ENCODE results near the gene ACO2.

ACO2 gene

GRCh38 chr22:41504397-41504796 is 35.5 kb downstream of the ACO2 start:
- TF ChIP-seq Cebpa-rat (IDR thresholded peaks at IDR 0.05): no peak
- Histone ChIP-seq H3K4me1 (peaks cover 56% of the 10 kb centered on the region), H3K4me2 (peak overlapping the region; percentile 81), H3K36me3 (peaks cover 88% of the 10 kb centered on the region), H3K9ac (peak overlapping the region; percentile 52), H3K27me3 (no peaks in the 10 kb centered on the region), H4K20me1 (peaks cover 63% of the 10 kb centered on the region), H3K27ac (no peak overlapping the region), H3K9me3 (no peaks in the 10 kb centered on the region), H3K4me3 (no peak overlapping the region)

GRCh38 chr22:41504816-41505215 is 35.9 kb downstream of the ACO2 start:
- H3K4me2 ChIP-seq: peak overlapping the region; percentile 81
- H3K9ac ChIP-seq: peak overlapping the region; percentile 52
- TF ChIP-seq Cebpa-rat (IDR thresholded peaks at IDR 0.05): no peak
- H3K4me3 ChIP-seq: no peak overlapping the region
- H3K27ac ChIP-seq: no peak overlapping the region
- peaks cover 51% of the 10 kb centered on the region for H3K4me1 ChIP-seq
- H3K27me3 ChIP-seq: no peaks in the 10 kb centered on the region
- H3K36me3 ChIP-seq: peaks cover 88% of the 10 kb centered on the region
- peaks cover 59% of the 10 kb centered on the region for H4K20me1 ChIP-seq
- H3K9me3 ChIP-seq: no peaks in the 10 kb centered on the region

- H3K4me1 ChIP-seq: peaks cover 43% of the 10 kb centered on the region
- H3K36me3 ChIP-seq: peaks cover 90% of the 10 kb centered on the region
- H3K4me3 ChIP-seq: no peak overlapping the region
- H3K4me2 ChIP-seq: peak overlapping the region; percentile 81
- no peaks in the 10 kb centered on the region for H3K9me3 ChIP-seq
- no peak overlapping the region for H3K27ac ChIP-seq
- peaks cover 62% of the 10 kb centered on the region for H4K20me1 ChIP-seq
- H3K27me3 ChIP-seq: no peaks in the 10 kb centered on the region
- no peak for TF ChIP-seq Cebpa-rat (IDR thresholded peaks at IDR 0.05)
- H3K9ac ChIP-seq: no peak overlapping the region
Measured at GRCh38 chr22:41505511-41506220, 36.7 kb downstream of the ACO2 start.

- Histone ChIP-seq H4K20me1 (peaks cover 47% of the 10 kb centered on the region), H3K9ac (no peak overlapping the region), H3K36me3 (peaks cover 90% of the 10 kb centered on the region), H3K4me1 (peaks cover 39% of the 10 kb centered on the region), H3K9me3 (no peaks in the 10 kb centered on the region), H3K27ac (no peak overlapping the region), H3K27me3 (no peaks in the 10 kb centered on the region), H3K4me3 (no peak overlapping the region), H3K4me2 (no peak overlapping the region)
- TF ChIP-seq Cebpa-rat (IDR thresholded peaks at IDR 0.05): no peak
Measured at GRCh38 chr22:41507330-41508063, 38.6 kb downstream of the ACO2 start.

GRCh38 chr22:41508770-41509170 is 39.9 kb downstream of the ACO2 start:
- no peak for TF ChIP-seq Cebpa-rat (IDR thresholded peaks at IDR 0.05)
- H4K20me1 ChIP-seq: peaks cover 47% of the 10 kb centered on the region
- H3K4me1 ChIP-seq: peaks cover 31% of the 10 kb centered on the region
- H3K27me3 ChIP-seq: no peaks in the 10 kb centered on the region
- no peak overlapping the region for H3K9ac ChIP-seq
- peaks cover 90% of the 10 kb centered on the region for H3K36me3 ChIP-seq
- H3K9me3 ChIP-seq: no peaks in the 10 kb centered on the region
- H3K27ac ChIP-seq: no peak overlapping the region
- no peak overlapping the region for H3K4me2 ChIP-seq
- H3K4me3 ChIP-seq: no peak overlapping the region

GRCh38 chr22:41511521-41511968 is 42.6 kb downstream of the ACO2 start:
- H3K36me3 ChIP-seq: peaks cover 99% of the 10 kb centered on the region
- no peaks in the 10 kb centered on the region for H3K27me3 ChIP-seq
- peaks cover 39% of the 10 kb centered on the region for H4K20me1 ChIP-seq
- no peak overlapping the region for H3K4me3 ChIP-seq
- TF ChIP-seq Cebpa-rat (IDR thresholded peaks at IDR 0.05): no peak
- H3K4me2 ChIP-seq: no peak overlapping the region
- H3K9me3 ChIP-seq: no peaks in the 10 kb centered on the region
- no peak overlapping the region for H3K27ac ChIP-seq
- no peak overlapping the region for H3K9ac ChIP-seq
- peaks cover 6% of the 10 kb centered on the region; the same call in 1 of the 2 replicates for H3K4me1 ChIP-seq

- H3K9me3 ChIP-seq: no peaks in the 10 kb centered on the region
- no peaks in the 10 kb centered on the region for H3K27me3 ChIP-seq
- peaks cover 99% of the 10 kb centered on the region for H3K36me3 ChIP-seq
- no peak for TF ChIP-seq Cebpa-rat (IDR thresholded peaks at IDR 0.05)
- H3K4me2 ChIP-seq: no peak overlapping the region
- no peak overlapping the region for H3K4me3 ChIP-seq
- peaks cover 5% of the 10 kb centered on the region; the same call in 1 of the 2 replicates for H3K4me1 ChIP-seq
- no peak overlapping the region for H3K27ac ChIP-seq
- no peak overlapping the region for H3K9ac ChIP-seq
- H4K20me1 ChIP-seq: peaks cover 33% of the 10 kb centered on the region
Measured at GRCh38 chr22:41512421-41513194, 43.7 kb downstream of the ACO2 start.

GRCh38 chr22:41513391-41513790 is 44.5 kb downstream of the ACO2 start:
- H3K4me2 ChIP-seq: no peak overlapping the region
- no peak overlapping the region for H3K4me3 ChIP-seq
- TF ChIP-seq Cebpa-rat (IDR thresholded peaks at IDR 0.05): no peak
- H3K36me3 ChIP-seq: peaks cover 98% of the 10 kb centered on the region
- peaks cover 26% of the 10 kb centered on the region for H4K20me1 ChIP-seq
- H3K27ac ChIP-seq: no peak overlapping the region
- H3K27me3 ChIP-seq: no peaks in the 10 kb centered on the region
- H3K4me1 ChIP-seq: no peaks in the 10 kb centered on the region
- H3K9ac ChIP-seq: no peak overlapping the region
- no peaks in the 10 kb centered on the region for H3K9me3 ChIP-seq

GRCh38 chr22:41516462-41516861 is 47.5 kb downstream of the ACO2 start:
- Histone ChIP-seq H3K4me2 (no peak overlapping the region), H3K27ac (no peak overlapping the region), H4K20me1 (peaks cover 11% of the 10 kb centered on the region; the same call in 1 of the 2 replicates), H3K4me1 (no peaks in the 10 kb centered on the region), H3K9ac (no peak overlapping the region), H3K27me3 (no peaks in the 10 kb centered on the region), H3K36me3 (peaks cover 89% of the 10 kb centered on the region), H3K9me3 (no peaks in the 10 kb centered on the region), H3K4me3 (no peak overlapping the region)
- TF ChIP-seq Cebpa-rat (IDR thresholded peaks at IDR 0.05): no peak

Measured in BLaER1 (cell line).